RWPE2 (cell line): ENCODE results near the gene LPCAT3.

Experiments
- ATAC-seq: fragments of 200-7000 bp; cut with Tn5 transposase; 3 replicates; pipeline ENCODE4 v1.9.1; 2021; ENCODE audit warnings: low read depth
- DNase-seq: peaks from one replicate; pipeline ENCODE4 v3.0.0-alpha.2; 2020; ENCODE audit warnings: low spot score
- H3K27ac ChIP-seq: fragments of 450-650 bp; 2 replicates; pipeline ENCODE4 v1.5.1; 2017; ENCODE audit warnings: mild to moderate bottlenecking; ENCODE audit not compliant: poor library complexity, severe bottlenecking
- H3K27me3 ChIP-seq: fragments of 250-450 bp; sonication (Bioruptor Pico); 2 replicates; pipeline ENCODE4 v1.5.1; 2021; ENCODE audit warnings: mild to moderate bottlenecking, moderate library complexity; ENCODE audit not compliant: insufficient read depth, poor library complexity, severe bottlenecking
- H3K36me3 ChIP-seq: fragments of 250-450 bp; sonication (Bioruptor Pico); 2 replicates; pipeline ENCODE4 v1.5.1; 2020; ENCODE audit warnings: low read depth, mild to moderate bottlenecking, moderate library complexity
- H3K4me1 ChIP-seq: fragments of 250-450 bp; sonication (Bioruptor Pico); 2 replicates; pipeline ENCODE4 v1.5.1; 2021; ENCODE audit warnings: mild to moderate bottlenecking, moderate library complexity; ENCODE audit not compliant: insufficient read depth, poor library complexity, severe bottlenecking
- H3K4me3 ChIP-seq: fragments of 250-450 bp; sonication (Bioruptor Pico); 2 replicates; pipeline ENCODE4 v1.5.1; 2021; ENCODE audit warnings: mild to moderate bottlenecking, moderate library complexity; ENCODE audit not compliant: severe bottlenecking
- H3K9me3 ChIP-seq: fragments of 250-450 bp; sonication (Bioruptor Pico); 2 replicates; pipeline ENCODE4 v1.5.1; 2021; ENCODE audit warnings: mild to moderate bottlenecking, moderate library complexity; ENCODE audit not compliant: severe bottlenecking
- TF ChIP-seq, protein P1 (sequence below): fragments of 450-650 bp; IDR thresholded peaks from one replicate; pipeline ENCODE4 v1.5.1; 2017; ENCODE audit warnings: mild to moderate bottlenecking, moderate library complexity; ENCODE audit not compliant: poor library complexity, severe bottlenecking

Gene LPCAT3

DNA sequence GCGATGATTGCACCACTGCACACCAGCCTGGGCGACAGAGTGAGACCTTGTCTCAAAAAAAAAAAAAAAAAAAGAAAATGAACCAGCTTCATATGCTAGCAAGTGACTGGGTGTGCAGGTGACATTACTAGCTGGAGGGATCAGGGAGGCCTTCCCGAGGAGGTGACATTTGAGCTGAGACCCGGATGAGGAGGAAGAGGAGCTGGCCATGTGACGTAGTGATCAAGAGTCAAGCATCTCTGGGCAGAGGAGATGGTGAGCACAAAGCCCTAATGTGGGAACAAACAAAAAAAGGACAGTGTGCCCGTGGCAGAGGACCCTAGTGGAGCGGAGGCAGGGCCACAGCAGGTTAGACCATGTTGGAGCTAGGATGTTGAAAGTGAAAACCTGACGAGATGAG lies 70.7 kb downstream of the LPCAT3 start:
- Histone ChIP-seq H3K27ac (no peak overlapping the region), H3K4me1 (peaks cover 16% of the 10 kb centered on the region)
- DNase-seq = no peak

DNA sequence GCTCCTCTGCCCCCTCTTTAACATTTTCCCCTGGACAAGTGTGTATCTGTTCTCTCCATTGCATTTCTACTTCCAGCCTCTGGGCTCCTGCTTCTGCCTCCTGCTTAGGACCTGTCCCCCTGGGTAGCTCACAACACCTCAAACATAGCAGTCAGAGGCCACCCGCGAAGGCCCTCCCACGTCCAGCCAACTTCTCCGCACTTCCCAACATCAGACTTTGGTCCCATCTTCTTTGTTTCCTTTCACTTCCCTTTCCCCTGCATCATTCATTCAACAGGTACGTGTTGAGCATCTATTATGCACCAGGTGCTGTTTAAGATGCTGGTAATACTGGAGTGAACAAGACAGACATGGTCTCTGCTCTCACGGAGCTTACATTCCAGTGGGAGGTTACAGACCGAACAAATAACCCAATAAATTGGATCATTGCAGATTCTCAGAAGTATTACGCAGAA lies 71.3 kb downstream of the LPCAT3 start:
- H3K4me1 ChIP-seq = peaks cover 16% of the 10 kb centered on the region
- H3K36me3 ChIP-seq = peaks cover 8% of the 10 kb centered on the region
- TF ChIP-seq, protein P1, sequence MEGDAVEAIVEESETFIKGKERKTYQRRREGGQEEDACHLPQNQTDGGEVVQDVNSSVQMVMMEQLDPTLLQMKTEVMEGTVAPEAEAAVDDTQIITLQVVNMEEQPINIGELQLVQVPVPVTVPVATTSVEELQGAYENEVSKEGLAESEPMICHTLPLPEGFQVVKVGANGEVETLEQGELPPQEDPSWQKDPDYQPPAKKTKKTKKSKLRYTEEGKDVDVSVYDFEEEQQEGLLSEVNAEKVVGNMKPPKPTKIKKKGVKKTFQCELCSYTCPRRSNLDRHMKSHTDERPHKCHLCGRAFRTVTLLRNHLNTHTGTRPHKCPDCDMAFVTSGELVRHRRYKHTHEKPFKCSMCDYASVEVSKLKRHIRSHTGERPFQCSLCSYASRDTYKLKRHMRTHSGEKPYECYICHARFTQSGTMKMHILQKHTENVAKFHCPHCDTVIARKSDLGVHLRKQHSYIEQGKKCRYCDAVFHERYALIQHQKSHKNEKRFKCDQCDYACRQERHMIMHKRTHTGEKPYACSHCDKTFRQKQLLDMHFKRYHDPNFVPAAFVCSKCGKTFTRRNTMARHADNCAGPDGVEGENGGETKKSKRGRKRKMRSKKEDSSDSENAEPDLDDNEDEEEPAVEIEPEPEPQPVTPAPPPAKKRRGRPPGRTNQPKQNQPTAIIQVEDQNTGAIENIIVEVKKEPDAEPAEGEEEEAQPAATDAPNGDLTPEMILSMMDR = no peak
- H3K27me3 ChIP-seq = no peaks in the 10 kb centered on the region
- no peak for DNase-seq
- peak overlapping the region; percentile 42 for H3K4me3 ChIP-seq
- no peaks in the 10 kb centered on the region for H3K9me3 ChIP-seq
- no peak for ATAC-seq
- peak overlapping the region; percentile 96 for H3K27ac ChIP-seq

More for the DNA sequence above, 70.7 kb downstream of the LPCAT3 start:
- Histone ChIP-seq H3K4me3 (no peak overlapping the region), H3K27me3 (no peaks in the 10 kb centered on the region), H3K9me3 (no peaks in the 10 kb centered on the region), H3K36me3 (peaks cover 8% of the 10 kb centered on the region)
- TF ChIP-seq, protein P1 = no peak
- no peak for ATAC-seq

DNA sequence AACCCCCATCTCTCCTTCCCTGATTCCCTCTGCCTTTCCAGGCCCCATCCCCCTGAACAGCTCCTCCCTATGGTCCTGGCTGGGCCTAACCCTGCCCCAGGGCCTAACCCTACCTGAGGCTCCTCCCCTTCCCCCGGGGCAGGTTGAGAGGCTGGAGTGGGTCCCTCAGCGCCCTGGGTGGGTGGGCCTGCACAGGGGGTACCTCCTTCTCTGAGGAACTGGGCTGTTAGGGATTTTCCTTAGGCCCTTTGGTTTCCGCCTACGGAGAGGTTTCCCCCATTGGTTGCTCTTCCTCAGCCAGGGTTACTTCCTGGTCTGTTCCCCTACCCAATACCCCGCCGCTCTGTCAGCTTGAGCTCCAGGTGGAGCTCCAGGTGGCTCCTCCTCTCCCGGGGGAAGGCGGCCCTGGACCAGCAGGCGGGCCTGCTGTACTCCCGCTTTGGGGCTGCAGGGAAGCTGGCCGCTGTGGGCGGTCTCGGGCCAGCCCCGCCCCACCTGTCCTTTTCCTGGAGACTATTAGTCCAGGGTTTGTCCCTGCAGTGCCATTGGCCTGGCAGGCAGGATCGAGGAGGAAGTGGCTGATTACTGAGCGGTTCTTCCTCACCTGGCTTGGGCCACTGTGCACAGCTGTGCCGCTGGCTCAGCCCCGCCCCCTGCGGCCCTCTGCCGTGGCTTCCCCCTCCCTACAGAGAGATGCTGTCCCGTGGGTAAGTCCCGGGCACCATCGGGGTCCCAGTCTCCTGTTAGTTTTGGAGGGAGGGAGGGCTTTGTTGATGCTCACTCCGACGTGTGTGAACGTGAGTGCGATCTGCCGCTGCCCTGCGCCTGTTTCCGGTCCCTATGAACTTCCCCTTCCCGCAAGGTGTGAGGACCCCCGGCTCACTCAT lies 72.0 kb downstream of the LPCAT3 start:
- H3K27me3 ChIP-seq = no peaks in the 10 kb centered on the region
- H3K36me3 ChIP-seq = peaks cover 8% of the 10 kb centered on the region
- DNase-seq (peak; percentile 98), ATAC-seq (peak; percentile 79)
- no peaks in the 10 kb centered on the region for H3K9me3 ChIP-seq
- H3K4me3 ChIP-seq = peak overlapping the region; percentile 42
- H3K4me1 ChIP-seq = peaks cover 16% of the 10 kb centered on the region
- TF ChIP-seq, protein P1 = no peak
- peak overlapping the region; percentile 96 for H3K27ac ChIP-seq

DNA sequence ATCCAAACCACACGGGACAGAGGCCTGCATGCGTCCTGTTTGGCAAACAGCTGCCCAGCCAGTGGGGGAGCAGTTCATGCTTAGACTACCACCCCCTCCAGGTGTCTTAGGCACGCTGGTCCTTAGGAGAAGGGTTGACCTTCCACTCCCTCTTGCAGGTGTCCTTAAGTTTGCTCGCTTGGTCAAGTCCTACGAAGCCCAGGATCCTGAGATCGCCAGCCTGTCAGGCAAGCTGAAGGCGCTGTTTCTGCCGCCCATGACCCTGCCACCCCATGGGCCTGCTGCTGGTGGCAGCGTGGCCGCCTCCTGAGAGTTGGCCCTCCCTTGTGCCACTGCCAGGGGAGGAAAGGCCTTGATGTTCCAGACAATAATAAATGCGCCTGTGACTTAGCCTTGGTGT lies 72.7 kb downstream of the LPCAT3 start:
- Histone ChIP-seq H3K9me3 (no peaks in the 10 kb centered on the region), H3K36me3 (peaks cover 11% of the 10 kb centered on the region), H3K27me3 (no peaks in the 10 kb centered on the region), H3K4me1 (peaks cover 16% of the 10 kb centered on the region), H3K4me3 (peak overlapping the region; percentile 42), H3K27ac (peak overlapping the region; percentile 96)
- no peak for DNase-seq
- ATAC-seq = no peak
- TF ChIP-seq, protein P1 = no peak
